HG03045 (cell line): ENCODE data around the gene C3orf70.

Experiments
- ATAC-seq: cut with Tn5 transposase; IDR thresholded peaks from one replicate; pipeline ENCODE4 v1.9.1; 2021; ENCODE audit warnings: mild to moderate bottlenecking, moderate library complexity; ENCODE audit not compliant: unreplicated experiment

The C3orf70 gene

GRCh38 chr3:185057829-185058228 lies 95.0 kb downstream of the C3orf70 start:
- no peak for ATAC-seq

- no peak for ATAC-seq
These were observed 96.0 kb downstream of the C3orf70 start for GRCh38 chr3:185056908-185057307.

- ATAC-seq: no peak
These were observed 100.2 kb downstream of the C3orf70 start for GRCh38 chr3:185052631-185053030.

GRCh38 chr3:185051801-185052200 lies 101.1 kb downstream of the C3orf70 start:
- no peak for ATAC-seq

GRCh38 chr3:185049710-185050109 lies 103.2 kb downstream of the C3orf70 start:
- no peak for ATAC-seq

- no peak for ATAC-seq
These were observed 106.3 kb downstream of the C3orf70 start for GRCh38 chr3:185046603-185047002.

- ATAC-seq: no peak
These were observed 106.7 kb downstream of the C3orf70 start for GRCh38 chr3:185046164-185046515.

GRCh38 chr3:185042312-185043050 lies 110.4 kb downstream of the C3orf70 start:
- ATAC-seq: no peak

- no peak for ATAC-seq
These were observed 111.3 kb downstream of the C3orf70 start for GRCh38 chr3:185041540-185041939.

GRCh38 chr3:185040425-185040824 lies 112.4 kb downstream of the C3orf70 start:
- no peak for ATAC-seq

GRCh38 chr3:185037801-185038200 lies 115.1 kb downstream of the C3orf70 start:
- ATAC-seq: no peak

GRCh38 chr3:185030951-185031350 lies 121.9 kb downstream of the C3orf70 start:
- no peak for ATAC-seq

GRCh38 chr3:185030399-185030798 lies 122.5 kb downstream of the C3orf70 start:
- no peak for ATAC-seq

GRCh38 chr3:185029086-185029485 lies 123.8 kb downstream of the C3orf70 start:
- ATAC-seq: no peak

GRCh38 chr3:185028121-185028520 lies 124.7 kb downstream of the C3orf70 start:
- no peak for ATAC-seq
